B cell (primary cell): ENCODE measurements around the gene SLC43A2. TPM values are rescaled to one million over a fixed set of nuclear protein-coding genes. Genes with fewer than 3 reads are reported as not detected.

ENCODE experiments used
- ATAC-seq: fragments of 200-7000 bp; cut with Tn5 transposase; one replicate; pipeline ENCODE4 v1.10.0; 2021; ENCODE audit warnings: low read depth, mild to moderate bottlenecking, moderate number of reproducible peaks, moderate library complexity
- CTCF ChIA-PET: fragments of 350-600 bp; sonication (Branson Sonifier 250); formaldehyde crosslinking; loops from one replicate; lab custom pipeline; 2021; ENCODE audit warnings: antibody characterized with exemption, inconsistent platforms; lab: Charles Lee
- POLR2A ChIA-PET: fragments of 350-600 bp; sonication (Branson Sonifier 250); formaldehyde crosslinking; loops from one replicate; lab custom pipeline; 2021; ENCODE audit warnings: antibody characterized with exemption; lab: Charles Lee
- DNase-seq: peaks from one replicate; pipeline ENCODE4 v3.0.0; 2013
- H2AFZ ChIP-seq: 2 replicates; pipeline ENCODE4 v1.6.1; 2012; ENCODE audit warnings: mild to moderate bottlenecking, low read depth, low read length; ENCODE audit not compliant: insufficient read depth, poor library complexity, severe bottlenecking
- H3K27ac ChIP-seq, 2 donors: 1 replicate in 1 of 2; 2 replicates in 1 of 2; pipeline ENCODE4 v1.5.1; 2012 to 2013; ENCODE audit warnings: low read length in 2 of 2, mild to moderate bottlenecking in 2 of 2, moderate library complexity in 1 of 2
- H3K27me3 ChIP-seq, 4 experiments: fragments of 200-600 bp in 1 of 4; sonication (generic) in 1 of 4; replicated peaks in 1 of 4; 1 replicate in 2 of 4; 2 replicates in 2 of 4; pipeline versions ENCODE4 v1.6.1 to v1.7.0; 2013 to 2016; ENCODE audit warnings: low read length in 3 of 4, mild to moderate bottlenecking in 2 of 4, mixed read lengths in 1 of 4, moderate library complexity in 1 of 4; ENCODE audit not compliant: insufficient read depth in 4 of 4, control insufficient read depth in 3 of 4; ENCODE audit errors: control extremely low read depth in 1 of 4
- H3K36me3 ChIP-seq, 2 experiments: replicated peaks in 1 of 2; 1 replicate in 1 of 2; 2 replicates in 1 of 2; pipeline versions ENCODE4 v1.6.1 to v1.7.1; 2013; ENCODE audit warnings: low read length in 1 of 2; ENCODE audit not compliant: insufficient read depth in 2 of 2, control insufficient read depth in 1 of 2; ENCODE audit errors: control extremely low read depth in 1 of 2, extremely low read depth in 1 of 2
- H3K4me1 ChIP-seq, 2 donors: fragments of 200-600 bp in 1 of 2; sonication (generic) in 1 of 2; 1 replicate in 1 of 2; 2 replicates in 1 of 2; pipeline versions ENCODE4 v1.5.1 to v1.6.1; 2013 to 2017; ENCODE audit warnings: low read length in 2 of 2; ENCODE audit not compliant: control insufficient read depth in 2 of 2, insufficient read depth in 2 of 2
- H3K4me2 ChIP-seq: replicated peaks from 2 replicates; pipeline ENCODE3; 2012; ENCODE audit warnings: mild to moderate bottlenecking, low read depth, low read length; ENCODE audit not compliant: poor library complexity, severe bottlenecking
- H3K4me3 ChIP-seq, 5 experiments: fragments of 200-600 bp in 1 of 5; sonication (generic) in 1 of 5; 1 replicate in 3 of 5; 2 replicates in 2 of 5; pipeline versions ENCODE4 v1.5.1 to v1.7.0; 2011 to 2016; ENCODE audit warnings: low read length in 4 of 5, mild to moderate bottlenecking in 4 of 5, low read depth in 2 of 5, control low read depth in 1 of 5, moderate library complexity in 1 of 5; ENCODE audit not compliant: insufficient read depth in 1 of 5; ENCODE audit errors: control extremely low read depth in 1 of 5, extremely low read depth in 1 of 5
- H3K79me2 ChIP-seq: fragments of 200-600 bp; sonication (generic); one replicate; pipeline ENCODE4 v1.6.0; 2016; ENCODE audit warnings: low read length; ENCODE audit not compliant: control insufficient read depth, insufficient read depth
- H3K9ac ChIP-seq: fragments of 200-600 bp; sonication (generic); 2 replicates; pipeline ENCODE4 v1.6.1; 2017; ENCODE audit warnings: mild to moderate bottlenecking, low read length, moderate library complexity
- H3K9me3 ChIP-seq, 3 donors: one replicate each; pipeline versions ENCODE4 v1.6.1 to v1.7.1; 2013; ENCODE audit warnings: low read length in 2 of 3; ENCODE audit not compliant: control insufficient read depth in 2 of 3, insufficient read depth in 1 of 3; ENCODE audit errors: control extremely low read depth in 1 of 3
- H4K20me1 ChIP-seq: 2 replicates; pipeline ENCODE4 v1.6.0; 2012; ENCODE audit warnings: mild to moderate bottlenecking, low read length; ENCODE audit not compliant: insufficient read depth, control insufficient read depth, poor library complexity, severe bottlenecking
- H3K27ac Mint-ChIP-seq: one replicate; pipeline ENCODE4 v1.8.0; 2021; ENCODE audit warnings: mixed read lengths
- H3K27me3 Mint-ChIP-seq: one replicate; pipeline ENCODE4 v1.8.0; 2021; ENCODE audit warnings: mixed read lengths
- H3K4me1 Mint-ChIP-seq: one replicate; pipeline ENCODE4 v1.8.0; 2021; ENCODE audit warnings: mixed read lengths
- H3K4me3 Mint-ChIP-seq: one replicate; pipeline ENCODE4 v1.8.0; 2021; ENCODE audit warnings: mixed read lengths
- H3K9me3 Mint-ChIP-seq: one replicate; pipeline ENCODE4 v1.8.0; 2022; ENCODE audit warnings: mixed read lengths; ENCODE audit not compliant: insufficient read depth
- CTCF ChIP-seq: fragments of 200-600 bp; IDR thresholded peaks from one replicate; pipeline ENCODE4 v1.8.0; 2022; ENCODE audit warnings: antibody characterized with exemption, mild to moderate bottlenecking
- EZH2 ChIP-seq: IDR thresholded peaks from 2 replicates; pipeline ENCODE4 v1.6.1; 2012; ENCODE audit warnings: borderline replicate concordance, low read depth, mild to moderate bottlenecking, moderate library complexity, low read length; ENCODE audit not compliant: insufficient read depth, poor library complexity, severe bottlenecking
- WGBS: methylation state at CpG from one replicate; pipeline ENCODE4 v1.1.5; 2013; ENCODE audit warnings: missing lambda C conversion rate; ENCODE audit not compliant: insufficient coverage; 5-methylcytosine and 5-hydroxymethylcytosine counted together
- intact Hi-C: fragments of 100-400 bp; cut with micrococcal nuclease; formaldehyde crosslinking; loops from one replicate; pipeline ENCODE4 v1.10.0; 2022
- polyA plus RNA-seq: library from polyadenylated mRNA; depleted of rRNA; stranded (reverse); fragments of >200 nt; gene quantifications from 2 replicates; pipeline ENCODE4 v1.2.3, GENCODE V29; 2012
- total RNA-seq, 2 donors: library from RNA; stranded (reverse); fragments of 120-200 nt in 1 of 2; gene quantifications; 1 replicate in 1 of 2; 2 replicates in 1 of 2; pipeline versions ENCODE4 v1.2.3 to v1.2.4, GENCODE V29; 2013 to 2022

SLC43A2 gene
- total and polyA plus RNA-seq, 2 donors (not counting 1 experiment from before 2014, with no cell fraction given) = 26.2 to 204 TPM

GRCh38 chr17:1661045-1661444 is 32.4 kb upstream of the SLC43A2 start:
- Histone ChIP-seq H3K27ac (no peak overlapping the region), H3K4me3 (no peak overlapping the region), H3K9me3 (no peaks in the 10 kb centered on the region), H3K9ac (no peak overlapping the region), H2AFZ (no peak overlapping the region), H4K20me1 (peaks cover 62% of the 10 kb centered on the region), H3K27me3 (no peaks in the 10 kb centered on the region), H3K4me2 (no peak overlapping the region), H3K79me2 (peaks cover 37% of the 10 kb centered on the region), H3K36me3 (peaks cover 26 to 81% of the 10 kb centered on the region in 2 experiments), H3K4me1 (no peaks in the 10 kb centered on the region)
- TF ChIP-seq EZH2 (no peak), CTCF (no peak)
- H3K27ac Mint-ChIP-seq = no peak overlapping the region
- no peaks in the 10 kb centered on the region for H3K27me3 Mint-ChIP-seq
- H3K4me1 Mint-ChIP-seq = no peaks in the 10 kb centered on the region
- DNase-seq (no peak), ATAC-seq (no peak)
- no peaks in the 10 kb centered on the region for H3K9me3 Mint-ChIP-seq
- ChIA-PET CTCF (interaction anchor here (1.3 to 1.9 kb wide), 2 partner anchors 8 to 12 kb away, joined by 7 to 8 read pairs; partner anchors contain the start of gene RILP), POLR2A (no interaction called here)
- over 99% methylated on average over 12 of the region's 12 CpGs for WGBS
- H3K4me3 Mint-ChIP-seq = no peak overlapping the region
- intact Hi-C loops = no loop called here

GRCh38 chr17:1658100-1658499 is 29.5 kb upstream of the SLC43A2 start:
- Histone ChIP-seq H3K4me1 (no peaks in the 10 kb centered on the region), H3K79me2 (peaks cover 29% of the 10 kb centered on the region), H3K4me2 (no peak overlapping the region), H3K9ac (no peak overlapping the region), H3K9me3 (no peaks in the 10 kb centered on the region), H4K20me1 (peaks cover 59% of the 10 kb centered on the region), H3K4me3 (no peak overlapping the region), H3K27me3 (no peaks in the 10 kb centered on the region), H3K27ac (no peak overlapping the region), H3K36me3 (peaks cover 25 to 90% of the 10 kb centered on the region in 2 experiments), H2AFZ (no peak overlapping the region)
- Mint-ChIP-seq H3K27me3 (no peaks in the 10 kb centered on the region), H3K4me3 (no peak overlapping the region), H3K27ac (no peak overlapping the region), H3K4me1 (no peaks in the 10 kb centered on the region), H3K9me3 (no peaks in the 10 kb centered on the region)
- WGBS = 93% methylated on average over 8 of the region's 9 CpGs
- DNase-seq = no peak
- ChIA-PET CTCF (interaction anchor here (0.8 to 1.7 kb wide), 3 partner anchors 10 to 125 kb away, joined by 3 to 6 read pairs (median 3); no protein-coding TSS in a partner anchor), POLR2A (interaction anchor here (0.6 kb wide), 1 partner anchor 378 kb away, joined by 8 read pairs; no protein-coding TSS in a partner anchor)
- TF ChIP-seq CTCF = no peak
- TF ChIP-seq EZH2 = no peak
- ATAC-seq = no peak
- intact Hi-C loops = no loop called here
